Measurements from ENCODE around the gene CDHR2.

The CDHR2 gene

GRCh38 chr5:176530393-176530982 lies 18.7 kb upstream of the CDHR2 start:
- no peak for DNase-seq

GRCh38 chr5:176530983-176531901 lies 17.9 kb upstream of the CDHR2 start:
- DNase-seq, result no peak

- DNase-seq, result no peak
Observed at GRCh38 chr5:176531902-176532493, 17.1 kb upstream of the CDHR2 start.

- no peak for DNase-seq
Observed at GRCh38 chr5:176532795-176533194, 16.3 kb upstream of the CDHR2 start.

DNA sequence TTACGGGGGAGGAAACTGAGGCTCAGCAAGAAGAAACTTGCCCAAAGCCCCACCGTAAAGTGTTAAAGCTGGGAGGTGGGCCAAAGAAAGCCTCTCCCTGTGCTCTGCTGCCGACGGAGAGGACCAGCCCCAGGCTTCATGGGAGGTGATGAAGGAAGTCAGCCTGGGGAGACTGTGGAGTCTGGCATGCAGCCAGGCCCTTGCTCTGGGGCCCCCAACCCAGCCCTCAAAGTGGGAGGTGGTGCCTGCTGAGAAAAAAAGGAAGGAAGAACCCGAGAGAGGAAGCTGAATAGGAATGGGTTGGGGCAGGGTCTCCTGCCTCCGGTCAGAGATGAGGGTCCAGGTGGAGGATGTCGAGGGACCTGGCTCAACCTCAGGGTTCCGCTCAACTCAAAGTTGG lies 15.8 kb upstream of the CDHR2 start:
- no peak for DNase-seq

DNA sequence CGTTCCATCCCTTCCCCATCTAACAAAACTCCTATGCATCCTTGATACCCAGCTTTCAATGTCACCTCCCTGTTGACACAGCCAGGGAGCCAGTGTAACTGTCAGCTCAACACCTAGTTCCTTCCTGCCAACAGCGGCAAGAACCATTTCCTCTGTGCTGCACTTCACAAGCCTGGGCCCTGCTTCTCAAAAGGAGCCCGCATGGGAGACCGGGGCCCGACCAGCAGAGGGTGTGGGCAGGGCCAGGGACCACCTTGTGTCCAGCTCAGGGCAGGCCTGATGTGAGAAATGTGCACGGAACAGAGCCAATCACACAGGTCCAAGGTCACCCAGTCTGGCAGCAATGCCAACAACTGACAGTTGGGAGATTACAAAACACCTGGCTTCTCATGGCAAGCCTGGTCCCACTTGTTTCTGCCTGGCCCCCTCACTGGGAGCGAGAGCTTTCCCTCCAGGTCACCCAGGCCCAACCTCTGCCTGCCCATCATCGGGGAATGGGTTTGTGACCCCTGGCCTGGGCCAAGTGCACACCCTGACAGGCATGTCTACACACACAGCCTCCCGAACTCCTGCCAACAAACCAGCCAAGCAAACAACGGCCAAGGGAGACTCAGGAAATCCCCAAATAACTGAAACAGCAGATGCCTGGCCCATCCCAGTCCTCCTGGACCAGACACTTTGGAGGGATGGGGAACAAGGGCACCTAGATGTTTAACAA lies 15.1 kb upstream of the CDHR2 start:
- DNase-seq, result no peak

DNA sequence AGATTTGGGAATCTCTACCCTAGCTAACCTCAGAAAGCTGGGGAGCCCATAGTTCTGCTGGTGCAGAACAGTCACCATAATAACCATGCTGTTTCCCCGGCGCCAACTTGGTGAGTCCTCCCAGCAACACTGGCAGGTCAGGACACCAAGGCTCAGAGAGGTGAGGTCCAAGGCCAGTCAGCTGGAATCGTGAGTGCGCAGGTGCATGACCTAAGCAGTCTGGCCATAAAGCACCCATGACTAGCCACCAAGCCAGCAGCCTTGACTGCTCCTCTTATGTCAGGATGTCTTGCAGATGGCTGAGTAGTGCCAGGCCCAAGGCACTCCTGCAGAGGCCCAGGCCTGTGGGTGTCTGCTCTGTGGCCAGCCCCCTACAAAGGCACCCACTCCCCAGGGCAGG lies 14.5 kb upstream of the CDHR2 start:
- no peak for DNase-seq

- no peak for DNase-seq
Observed at GRCh38 chr5:176535101-176535663, 14.0 kb upstream of the CDHR2 start.

DNA sequence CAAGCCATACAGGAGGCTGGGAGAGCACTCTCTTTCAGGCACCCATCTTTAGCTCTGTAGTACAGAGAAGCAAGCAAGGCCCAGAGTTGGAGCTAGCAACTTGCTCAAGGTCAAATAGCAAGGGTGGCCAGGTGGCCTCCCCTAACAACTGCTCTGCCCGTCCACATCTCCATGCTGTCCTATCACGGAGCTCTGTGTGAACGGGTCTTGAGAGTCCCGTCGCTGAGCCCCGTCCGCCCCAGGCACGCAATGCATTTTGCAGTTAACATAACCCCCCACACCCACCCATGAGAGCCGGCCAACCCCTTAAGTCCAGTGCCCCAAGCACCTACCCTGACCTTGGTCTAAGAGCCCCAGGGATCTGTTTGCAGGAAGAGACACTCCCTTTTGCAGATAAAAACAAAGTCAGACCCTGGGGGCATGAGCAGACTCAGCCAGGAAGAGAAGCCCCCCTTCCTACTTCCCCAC lies 13.4 kb upstream of the CDHR2 start:
- no peak for DNase-seq

DNA sequence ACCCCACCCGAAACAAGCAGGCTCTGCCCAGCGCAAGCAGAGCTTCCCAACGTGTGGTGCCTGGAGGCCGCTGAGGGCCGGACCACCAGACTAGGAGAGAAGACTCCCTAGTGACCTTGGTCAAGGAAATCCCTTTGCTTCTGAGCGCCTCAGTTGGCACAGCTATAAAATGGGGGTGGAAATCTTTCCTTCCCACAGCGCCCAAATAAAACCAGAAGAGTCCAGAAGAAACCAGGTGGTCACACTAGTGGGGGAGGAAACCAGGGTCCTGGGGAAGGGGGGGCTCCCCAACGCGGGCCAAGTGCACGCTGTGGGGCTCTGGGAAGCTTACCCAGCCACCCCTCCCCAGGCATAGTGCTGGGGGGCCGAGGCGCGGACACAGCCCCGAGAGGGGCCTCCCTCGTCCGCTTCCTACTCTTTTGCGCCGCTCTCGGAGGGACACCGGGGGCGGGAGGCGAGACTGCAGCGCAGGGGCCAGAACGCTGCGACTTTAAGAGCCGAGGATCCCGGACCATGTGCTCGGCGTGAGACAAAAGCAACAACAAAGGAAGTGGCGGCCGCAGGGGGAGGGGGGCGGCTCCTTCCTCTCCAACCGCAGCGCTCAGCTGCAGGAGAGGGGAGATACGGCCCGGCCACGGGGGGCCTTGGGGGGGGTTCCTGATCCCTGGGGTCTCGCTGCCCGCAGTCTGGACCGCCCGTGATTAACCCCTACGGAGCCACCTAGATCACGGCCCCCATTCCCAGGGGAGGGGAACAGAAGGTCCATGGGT lies 12.8 kb upstream of the CDHR2 start:
- DNase-seq, result peak; percentile 79

GRCh38 chr5:176536902-176537553 lies 12.1 kb upstream of the CDHR2 start, which contains the start of gene RNF44:
Gene RNF44 (minus strand): TSS chr5:176537402. CDS start chr5:176532472, 4,930 bp downstream.
- DNase-seq, result peak; percentile 98

- DNase-seq, result peak; percentile 92
Observed at GRCh38 chr5:176537554-176538229, 11.4 kb upstream of the CDHR2 start.

DNA sequence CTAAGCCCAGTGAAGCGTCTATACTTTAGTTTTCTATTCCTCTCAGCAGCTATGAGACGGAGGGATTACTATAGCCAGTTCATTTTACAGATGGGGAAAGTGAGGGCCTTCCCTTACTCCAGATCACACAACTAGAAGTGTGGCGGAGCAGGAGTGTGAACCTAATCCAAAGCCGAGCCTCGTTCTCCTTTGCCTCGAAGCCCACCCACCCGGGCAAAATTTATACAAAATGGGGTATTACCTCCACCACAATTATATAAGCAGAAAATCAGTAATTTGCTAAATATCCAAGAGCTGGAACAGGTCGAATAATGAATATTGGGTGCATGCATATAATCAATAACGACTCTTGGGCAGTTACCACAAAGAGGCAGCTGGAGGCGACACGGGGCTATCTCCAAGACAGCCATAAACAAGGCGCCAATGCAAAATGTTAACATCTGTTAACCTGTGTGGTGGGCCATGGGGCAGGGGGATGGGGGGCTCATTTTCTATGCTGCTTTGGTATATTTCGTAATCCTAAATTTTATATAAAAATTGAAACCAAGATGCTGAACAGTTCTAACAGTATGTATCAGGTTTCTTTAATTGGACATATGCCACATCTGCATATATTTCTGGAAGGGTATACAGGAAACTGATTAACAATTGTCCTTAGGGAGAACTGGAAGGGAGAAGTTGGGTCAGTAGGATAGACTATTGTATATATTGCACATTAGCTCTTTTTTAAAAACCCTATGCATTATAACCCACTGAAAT lies 10.7 kb upstream of the CDHR2 start:
- DNase-seq, result no peak

GRCh38 chr5:176538989-176539384 lies 10.2 kb upstream of the CDHR2 start:
- DNase-seq, result no peak

DNA sequence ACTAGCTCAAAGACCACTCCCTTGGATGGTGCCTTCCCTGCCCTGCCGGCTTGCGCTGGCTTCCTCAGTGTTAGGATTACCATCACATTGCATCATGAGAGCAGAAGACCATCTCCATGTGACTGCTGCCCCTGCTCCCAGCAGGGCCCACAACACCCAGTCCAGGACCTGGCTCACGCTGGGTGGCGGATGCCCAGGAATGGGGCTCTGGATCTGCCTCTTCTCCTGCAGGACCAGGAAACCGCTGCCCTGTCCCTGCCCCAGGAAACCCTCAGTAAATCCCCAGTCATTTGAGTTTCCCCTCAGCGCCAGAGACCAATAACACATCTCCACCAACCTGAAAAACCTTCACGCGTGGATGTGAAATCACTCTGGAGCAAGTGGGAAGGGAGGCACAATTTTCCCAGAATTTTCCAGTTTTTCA lies 8.7 kb upstream of the CDHR2 start:
- DNase-seq, result no peak

DNA sequence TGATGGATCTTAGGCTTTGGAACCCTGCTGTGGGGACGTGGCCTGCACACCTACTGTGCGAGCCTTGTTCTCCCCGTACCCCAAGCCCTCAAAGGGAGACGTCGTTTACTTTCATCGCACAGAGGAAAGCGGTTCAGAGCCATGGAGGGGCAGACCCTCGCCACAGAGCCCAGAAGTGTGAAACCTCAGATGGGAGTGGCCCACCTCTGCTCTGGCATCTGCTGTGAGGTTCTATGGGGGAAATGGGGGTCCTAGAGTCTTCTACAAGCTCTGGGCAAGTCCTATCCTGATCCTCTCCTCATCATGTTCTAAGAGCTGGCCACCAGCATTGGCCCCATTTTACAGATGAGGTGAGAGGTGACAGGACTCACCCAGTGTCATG lies 8.2 kb upstream of the CDHR2 start:
- no peak for DNase-seq

DNA sequence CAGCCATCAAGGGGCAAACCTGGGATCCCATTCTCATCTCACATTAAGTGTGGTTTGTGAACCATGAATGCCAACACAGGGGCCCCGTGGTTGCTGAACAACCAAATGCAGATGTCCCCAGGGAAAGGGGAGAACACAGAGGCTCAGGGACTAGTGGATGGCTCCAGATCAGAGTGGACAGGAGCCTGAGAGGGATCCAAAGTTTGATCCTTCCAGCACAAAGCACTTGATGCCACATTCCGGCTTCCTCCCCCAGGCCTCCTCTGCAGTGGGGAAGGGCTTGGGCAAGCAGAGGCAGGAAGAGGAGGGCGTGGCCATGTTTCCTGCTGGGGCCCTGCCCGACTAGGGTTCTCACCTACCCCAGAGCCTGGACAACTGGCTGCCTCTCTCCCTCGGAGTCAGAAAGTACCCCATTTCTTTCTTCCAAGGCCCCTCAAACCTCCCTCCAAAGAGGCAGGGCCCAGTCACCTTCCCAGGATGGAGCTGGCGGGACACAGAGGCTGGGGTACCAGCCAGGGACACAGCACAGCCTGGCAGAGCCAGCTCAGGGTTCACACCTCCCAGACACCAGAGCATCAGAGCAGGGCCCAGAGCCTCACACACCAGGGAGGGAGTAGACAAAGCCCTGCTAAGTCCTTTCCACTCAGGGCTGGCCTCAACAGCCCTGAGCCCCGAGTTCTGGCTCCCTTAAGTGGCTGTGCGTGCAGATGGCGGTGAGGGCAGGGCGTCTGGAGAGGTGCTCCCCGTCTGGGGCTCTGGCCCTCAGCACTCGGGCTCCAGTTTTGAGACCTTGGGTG lies 7.6 kb upstream of the CDHR2 start:
- DNase-seq, result peak; percentile 59

DNA sequence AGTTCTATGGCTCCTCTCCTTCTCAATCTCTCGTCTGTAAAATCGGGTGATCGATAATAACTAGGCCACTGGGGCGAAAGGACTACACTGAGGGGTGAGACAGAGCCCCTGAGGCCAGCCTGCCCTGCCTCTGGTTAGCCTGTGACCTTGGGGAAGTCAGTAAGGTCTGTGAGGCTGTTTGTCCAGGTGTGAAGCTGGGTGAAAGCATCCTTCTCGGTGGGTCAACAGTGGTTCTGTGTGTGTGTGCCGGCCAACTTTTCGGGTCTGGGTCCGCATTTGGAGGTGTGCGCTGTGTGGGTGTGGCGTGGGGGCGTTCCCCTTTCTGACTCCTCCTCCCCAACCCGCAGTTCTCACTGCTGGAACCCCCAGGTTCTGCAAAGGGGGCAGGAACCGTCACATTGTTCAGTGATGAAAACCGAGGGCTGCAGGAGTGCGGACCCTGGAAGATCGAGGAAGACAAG lies 7.0 kb upstream of the CDHR2 start:
- DNase-seq, result peak; percentile 76

Data from activated CD4-positive, CD25-positive, alpha-beta regulatory T cell treated with anti-CD3 and anti-CD28 coated beads, Interleukin-2, amount 50 U/mL, for 72 hours (primary cell).